Inflammatory macrophage treated with lipopolysaccharide for 1 hour (primary cell): Measurements from ENCODE around the gene IL31.
"Not testable (repeated sequence)": the region's sequence is repeated elsewhere in the genome, so short reads cannot be mapped to it uniquely, and the experiment has no call there.

ENCODE experiments used
- DNase-seq, 2 donors: peaks; one replicate each; pipeline ENCODE4 v3.0.0-alpha.2; 2020 to 2022

The IL31 gene

DNA sequence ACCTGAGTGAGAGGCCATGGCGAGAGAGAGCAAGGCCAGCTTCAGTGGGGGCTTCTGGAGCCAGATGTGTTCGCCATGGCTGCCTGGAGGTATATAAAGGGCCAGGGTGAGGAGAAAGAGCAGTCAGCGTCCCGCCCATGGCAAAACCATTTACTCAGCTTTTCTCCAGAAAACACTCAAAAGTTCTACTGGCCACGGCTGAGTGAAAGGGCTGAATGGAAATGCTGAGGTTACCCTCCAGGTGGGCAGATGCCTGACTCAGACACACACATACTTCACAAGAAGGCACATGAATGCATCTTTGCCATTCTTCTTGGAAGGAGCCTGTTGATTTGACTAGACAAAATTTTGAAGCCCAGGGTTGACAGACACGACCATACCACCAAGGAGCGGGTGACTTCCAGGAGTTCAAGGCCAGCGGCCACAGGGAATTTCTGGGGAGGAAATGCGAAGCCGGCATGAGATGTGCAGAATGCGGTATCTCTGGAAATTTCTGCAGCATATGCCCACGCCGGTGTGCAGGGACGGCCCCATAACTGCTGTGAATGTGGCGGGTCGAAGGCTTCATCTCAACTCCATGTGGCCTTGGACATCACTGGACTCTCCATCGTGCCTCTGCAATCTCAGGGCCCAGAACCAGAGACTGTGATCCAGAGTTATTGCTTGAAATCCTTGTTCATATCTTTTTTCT, at the start of gene IL31:
Gene IL31, minus strand, starts transcription at position 67 of the 691 bp plus-strand sequence. Its CDS starts 49 bp downstream, at position 18.
- no peak for DNase-seq

DNA sequence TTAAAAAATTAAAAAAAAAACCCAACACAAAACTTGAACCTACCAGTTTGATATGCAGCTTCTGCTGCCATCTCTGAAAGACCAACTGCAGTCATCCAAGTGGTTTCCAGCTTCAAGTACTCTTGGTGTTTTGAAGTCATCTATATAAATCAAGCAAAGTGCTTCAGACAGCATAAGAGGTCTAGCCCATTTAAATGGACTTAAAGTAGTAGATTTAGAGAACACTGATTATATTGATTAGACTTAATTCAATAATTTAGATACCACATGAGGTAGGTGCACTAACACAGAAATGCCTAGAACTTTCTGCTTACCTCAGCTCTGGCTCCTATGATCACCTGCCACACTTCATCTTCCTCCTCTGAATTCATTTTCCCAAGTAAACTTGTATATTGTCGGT, 42.4 kb upstream of the IL31 start:
- no peak for DNase-seq

DNA sequence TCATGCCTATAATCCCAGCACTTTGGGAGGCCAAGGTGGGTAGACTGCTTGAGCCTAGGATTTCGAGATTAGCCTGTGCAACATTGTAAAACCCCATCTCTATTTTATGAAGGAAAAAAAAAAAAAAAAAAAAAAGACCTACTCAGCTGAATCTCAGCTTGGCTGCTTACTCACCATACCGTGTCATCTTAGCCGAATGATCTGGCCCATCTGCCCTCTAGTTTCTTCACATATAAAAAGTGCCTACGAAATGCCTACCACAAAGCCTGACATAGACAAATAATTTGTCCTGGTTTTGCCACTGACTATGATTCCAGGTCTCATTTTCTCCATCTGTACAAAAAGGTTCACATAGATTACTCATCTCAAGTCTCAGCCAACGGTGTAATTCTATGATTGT, 41.8 kb upstream of the IL31 start:
- peak in 1 of 2 donors; percentile 12 for DNase-seq

DNA sequence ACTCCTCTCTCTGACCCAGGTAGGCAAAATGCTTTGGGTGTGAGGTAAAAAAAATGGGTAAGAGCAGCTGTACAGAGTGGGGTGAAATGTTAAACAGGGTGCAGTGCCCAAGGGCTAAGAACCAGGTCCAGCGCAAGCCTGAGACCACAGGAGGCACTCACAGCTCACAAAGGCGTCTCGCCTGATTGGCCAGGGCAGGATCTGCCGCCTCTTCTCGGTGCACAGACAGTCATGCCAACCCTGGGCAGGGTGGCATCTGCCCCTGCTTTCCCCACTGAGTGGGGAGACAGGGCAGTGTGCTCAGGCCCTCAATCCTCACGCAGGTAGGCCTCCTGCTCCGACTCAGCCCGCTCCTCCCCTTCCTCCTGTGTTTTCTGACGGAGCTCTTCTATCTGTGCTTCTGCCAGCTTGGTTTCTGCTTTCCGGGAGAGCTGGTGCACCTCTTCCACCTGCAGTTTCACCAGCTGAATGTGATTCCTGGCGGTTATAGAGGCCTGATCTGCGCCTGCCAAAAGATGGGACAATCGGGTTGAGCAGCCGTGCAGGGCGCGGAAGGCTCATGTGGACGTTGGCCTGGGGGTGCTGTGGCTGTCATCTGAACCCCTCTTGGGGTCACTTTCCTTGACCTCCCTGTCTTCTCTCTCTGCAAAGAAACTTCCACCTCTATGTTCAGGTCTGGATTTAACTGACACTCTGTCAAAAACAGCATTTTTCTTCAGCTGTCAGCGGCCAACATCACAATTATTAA, 34.2 kb upstream of the IL31 start:
- DNase-seq = no peak

DNA sequence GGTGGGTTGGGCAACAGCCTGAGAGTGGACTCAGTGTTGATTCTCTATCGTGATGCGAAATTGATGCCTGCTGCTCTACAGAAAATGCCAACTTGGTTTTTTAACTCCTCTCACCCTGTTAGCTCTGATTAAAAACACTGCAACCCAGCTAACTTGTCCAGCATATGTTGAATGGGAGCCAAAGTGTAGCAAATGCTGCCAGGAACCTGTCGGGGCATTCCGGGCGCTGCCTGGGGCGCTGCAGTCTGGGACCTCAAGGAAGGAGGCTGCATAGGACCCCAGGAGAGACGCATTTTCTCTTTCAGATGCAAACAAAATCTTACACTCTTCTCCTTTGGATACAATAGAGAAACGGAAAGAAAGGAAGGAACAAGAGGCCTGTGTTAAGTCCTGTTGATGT, 33.4 kb upstream of the IL31 start:
- DNase-seq = no peak

DNA sequence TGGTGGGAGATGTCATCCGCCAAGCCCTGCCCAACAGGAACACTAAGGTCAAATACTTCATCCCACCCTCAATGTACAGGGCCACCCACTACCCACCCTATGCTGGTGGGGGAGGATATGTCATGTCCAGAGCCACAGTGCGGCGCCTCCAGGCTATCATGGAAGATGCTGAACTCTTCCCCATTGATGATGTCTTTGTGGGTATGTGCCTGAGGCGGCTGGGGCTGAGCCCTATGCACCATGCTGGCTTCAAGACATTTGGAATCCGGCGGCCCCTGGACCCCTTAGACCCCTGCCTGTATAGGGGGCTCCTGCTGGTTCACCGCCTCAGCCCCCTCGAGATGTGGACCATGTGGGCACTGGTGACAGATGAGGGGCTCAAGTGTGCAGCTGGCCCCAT, 33.0 kb upstream of the IL31 start:
- DNase-seq = no peak

DNA sequence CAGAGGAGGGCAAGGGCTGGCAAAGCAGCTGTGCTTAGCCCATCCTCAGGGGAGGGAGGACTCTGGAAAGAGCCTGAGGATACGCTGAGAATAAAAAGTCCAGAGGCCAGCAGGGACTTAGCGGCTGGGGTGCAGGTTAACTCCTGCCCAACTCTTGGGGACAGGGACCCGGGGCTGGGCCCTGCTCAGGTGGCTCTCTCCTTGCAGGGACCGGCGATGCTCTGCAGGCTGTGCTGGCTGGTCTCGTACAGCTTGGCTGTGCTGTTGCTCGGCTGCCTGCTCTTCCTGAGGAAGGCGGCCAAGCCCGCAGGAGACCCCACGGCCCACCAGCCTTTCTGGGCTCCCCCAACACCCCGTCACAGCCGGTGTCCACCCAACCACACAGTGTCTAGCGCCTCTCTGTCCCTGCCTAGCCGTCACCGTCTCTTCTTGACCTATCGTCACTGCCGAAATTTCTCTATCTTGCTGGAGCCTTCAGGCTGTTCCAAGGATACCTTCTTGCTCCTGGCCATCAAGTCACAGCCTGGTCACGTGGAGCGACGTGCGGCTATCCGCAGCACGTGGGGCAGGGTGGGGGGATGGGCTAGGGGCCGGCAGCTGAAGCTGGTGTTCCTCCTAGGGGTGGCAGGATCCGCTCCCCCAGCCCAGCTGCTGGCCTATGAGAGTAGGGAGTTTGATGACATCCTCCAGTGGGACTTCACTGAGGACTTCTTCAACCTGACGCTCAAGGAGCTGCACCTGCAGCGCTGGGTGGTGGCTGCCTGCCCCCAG, 32.3 kb upstream of the IL31 start:
- no peak for DNase-seq

DNA sequence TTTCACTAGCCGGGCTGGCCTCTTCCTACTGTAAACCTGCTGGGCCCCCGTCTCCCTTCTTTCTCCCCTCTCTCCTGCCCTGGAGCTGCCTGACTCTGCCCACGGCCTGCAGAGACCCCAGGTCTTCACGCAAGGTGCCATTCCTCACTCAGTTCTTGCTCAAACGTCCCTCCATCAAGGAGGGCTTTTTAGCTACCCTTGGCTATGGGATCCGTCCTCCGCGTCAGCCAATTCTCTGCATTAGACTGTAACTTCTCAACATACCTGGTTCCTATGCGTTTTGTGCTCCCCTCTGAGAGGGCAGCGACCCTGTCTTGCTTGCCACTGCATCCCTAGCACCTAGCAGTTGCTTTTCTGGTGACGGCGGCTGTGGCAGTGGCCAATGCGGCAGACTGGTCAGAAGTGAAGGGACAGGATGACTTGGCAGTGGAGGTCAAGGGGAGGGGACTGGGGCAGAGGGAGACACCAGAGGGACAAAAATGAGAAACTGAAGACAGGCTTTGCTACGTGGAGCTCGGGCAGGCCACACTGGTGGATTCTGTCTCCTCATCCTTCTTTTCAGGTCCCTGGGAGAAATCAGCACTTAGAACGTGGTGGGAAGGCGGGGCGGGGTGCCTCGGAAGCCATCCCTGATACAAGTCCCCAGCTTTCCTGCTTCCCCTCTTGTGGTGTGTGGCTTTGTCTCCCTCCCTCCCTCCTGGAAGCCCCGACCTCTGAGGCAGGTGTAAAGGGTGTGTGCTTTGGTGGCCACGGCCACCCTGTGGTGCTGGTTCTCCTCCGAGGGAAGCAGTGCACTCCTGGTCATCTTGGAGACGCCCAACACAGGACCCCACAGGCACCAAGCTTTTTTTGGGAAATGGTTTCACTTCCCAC, 31.3 kb upstream of the IL31 start:
- no peak for DNase-seq

DNA sequence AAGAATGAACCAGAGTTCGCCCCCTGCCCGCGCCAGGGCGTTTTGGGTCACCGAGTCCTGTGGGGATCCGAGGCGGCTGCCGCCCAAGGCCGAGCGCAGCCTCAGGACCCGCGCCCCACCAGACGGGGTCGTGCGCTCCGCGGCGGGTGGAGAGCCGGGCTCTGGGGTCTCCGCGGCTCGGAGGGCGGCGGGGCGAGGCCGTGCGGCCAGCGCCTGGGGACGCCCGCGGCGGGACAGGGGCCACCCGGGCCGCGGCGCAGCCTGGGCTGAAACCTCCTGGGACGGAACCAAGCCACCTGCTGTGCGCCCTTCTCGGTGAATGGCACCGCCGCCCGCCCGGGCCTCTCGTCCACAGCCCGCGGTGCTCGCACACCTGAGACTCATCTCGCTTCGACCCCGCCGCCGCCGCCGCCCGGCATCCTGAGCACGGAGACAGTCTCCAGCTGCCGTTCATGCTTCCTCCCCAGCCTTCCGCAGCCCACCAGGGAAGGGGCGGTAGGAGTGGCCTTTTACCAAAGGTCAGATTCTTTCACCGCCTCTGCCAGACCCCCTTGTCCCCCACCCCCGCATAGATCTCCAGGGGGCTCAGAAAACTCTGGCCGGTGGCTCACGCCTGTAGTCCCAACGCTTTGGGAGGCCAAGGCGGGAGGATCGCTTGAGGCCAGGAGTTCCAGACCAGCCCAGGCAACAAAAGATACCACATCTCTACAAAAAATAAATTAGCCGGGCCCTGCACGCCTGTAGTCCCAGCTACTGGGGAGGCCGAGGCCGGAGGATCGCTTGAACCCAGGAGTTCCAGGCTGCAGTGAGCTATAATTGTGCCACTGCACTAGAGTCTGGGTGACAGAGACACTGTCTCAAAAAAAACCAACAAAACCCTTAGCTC, 30.4 kb upstream of the IL31 start:
- DNase-seq = no peak

DNA sequence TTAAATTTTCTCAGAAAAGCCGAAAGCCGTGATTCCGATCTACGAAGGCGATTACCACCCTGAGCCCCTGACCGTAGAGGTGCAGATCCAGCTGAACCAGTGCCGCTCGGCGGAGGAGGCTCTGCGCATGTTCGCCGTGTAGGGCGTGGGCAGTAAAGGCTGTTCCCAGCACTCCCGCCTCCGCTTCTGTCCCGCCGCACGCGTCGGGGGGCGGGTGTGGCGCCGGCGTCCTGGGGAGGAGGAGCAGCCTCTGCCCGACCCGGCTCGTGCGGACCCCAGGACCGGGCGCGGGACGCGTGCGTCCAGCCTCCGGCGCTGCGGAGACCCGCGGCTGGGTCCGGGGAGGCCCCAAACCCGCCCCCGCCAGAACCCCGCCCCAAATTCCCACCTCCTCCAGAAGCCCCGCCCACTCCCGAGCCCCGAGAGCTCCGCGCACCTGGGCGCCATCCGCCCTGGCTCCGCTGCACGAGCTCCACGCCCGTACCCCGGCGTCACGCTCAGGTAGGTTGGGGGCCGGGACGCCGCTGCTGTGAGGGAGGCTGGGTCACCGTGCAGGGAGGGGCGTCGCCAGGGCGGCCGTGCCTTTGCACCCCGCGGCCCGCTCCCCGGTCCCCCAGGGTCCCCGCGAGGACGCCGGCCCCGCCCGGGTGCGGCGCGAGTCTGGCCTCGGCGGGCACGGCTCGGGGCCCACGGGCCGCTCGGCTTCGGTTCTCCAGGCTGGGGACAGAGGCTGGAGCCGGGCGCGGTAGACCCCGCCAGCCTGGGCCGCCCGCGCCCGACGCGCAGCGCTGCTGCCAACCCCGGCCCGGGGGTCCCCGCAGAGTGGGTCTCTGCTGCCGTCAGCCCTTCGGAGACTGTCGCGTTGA, 29.5 kb upstream of the IL31 start, which contains the start of gene B3GNT4:
Gene B3GNT4, plus strand, starts transcription at position 409 of the 866 bp plus-strand sequence. CDS start 910 bp downstream, outside the sequence.
- DNase-seq = peak; percentile 33 to 43

DNA sequence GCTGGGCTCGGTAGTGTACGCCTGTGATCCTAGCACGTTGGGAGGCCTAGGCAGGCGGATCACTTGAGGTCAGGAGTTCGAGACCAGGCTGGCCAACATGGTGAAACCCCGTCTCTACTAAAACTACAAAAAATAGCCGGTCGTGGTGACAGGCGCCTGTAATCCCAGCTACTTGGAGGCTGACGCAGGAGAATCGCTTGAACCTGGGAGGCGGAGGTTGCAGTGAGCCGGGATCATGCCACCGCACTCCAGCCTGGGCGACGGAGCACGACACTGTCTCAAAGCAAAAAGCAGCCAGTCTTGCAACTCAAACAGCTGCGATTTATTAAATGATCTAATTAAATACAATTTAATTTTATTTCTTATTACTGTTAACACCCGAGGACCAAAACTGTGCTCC, 28.8 kb upstream of the IL31 start:
- DNase-seq = not testable (repeated sequence)

DNA sequence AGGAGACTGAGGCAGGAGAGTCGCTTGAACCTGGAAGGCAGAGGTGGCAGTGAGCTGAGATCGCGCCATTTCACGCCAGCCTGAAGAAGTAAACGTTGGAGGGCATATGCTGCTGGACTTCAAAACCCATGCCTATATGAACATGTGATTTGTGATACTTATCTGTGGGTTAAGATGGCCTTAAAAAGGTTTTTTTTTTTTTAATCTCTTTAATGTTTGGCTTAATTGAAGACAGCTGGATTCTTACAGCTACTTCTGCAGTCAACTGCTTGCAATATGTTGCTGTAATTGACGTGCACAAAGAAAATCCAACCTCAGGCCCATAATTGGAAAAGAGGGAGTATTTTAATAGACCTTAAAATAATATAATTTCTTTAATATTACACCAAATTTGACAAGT, 28.0 kb upstream of the IL31 start:
- no peak for DNase-seq

DNA sequence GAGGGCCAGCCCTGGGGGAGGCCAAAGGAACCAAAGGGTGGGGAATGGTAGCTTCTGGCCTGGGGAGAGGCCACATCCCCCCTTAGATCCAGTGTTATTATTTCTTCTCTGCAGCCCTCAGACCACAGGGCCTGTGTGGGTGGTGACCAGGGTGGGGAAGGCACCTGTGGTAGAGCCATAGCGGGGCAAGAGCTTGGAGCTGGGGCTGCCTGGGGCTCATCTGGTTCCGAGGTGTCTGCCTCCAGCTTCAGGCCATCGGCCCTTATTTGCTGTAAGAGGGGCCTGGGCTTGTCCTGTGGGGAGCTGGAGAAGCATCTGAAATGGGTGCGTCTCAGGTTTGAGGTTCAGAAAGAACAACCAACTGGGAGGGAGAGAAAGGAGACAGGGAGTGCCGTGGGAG, 27.4 kb upstream of the IL31 start:
- no peak for DNase-seq

DNA sequence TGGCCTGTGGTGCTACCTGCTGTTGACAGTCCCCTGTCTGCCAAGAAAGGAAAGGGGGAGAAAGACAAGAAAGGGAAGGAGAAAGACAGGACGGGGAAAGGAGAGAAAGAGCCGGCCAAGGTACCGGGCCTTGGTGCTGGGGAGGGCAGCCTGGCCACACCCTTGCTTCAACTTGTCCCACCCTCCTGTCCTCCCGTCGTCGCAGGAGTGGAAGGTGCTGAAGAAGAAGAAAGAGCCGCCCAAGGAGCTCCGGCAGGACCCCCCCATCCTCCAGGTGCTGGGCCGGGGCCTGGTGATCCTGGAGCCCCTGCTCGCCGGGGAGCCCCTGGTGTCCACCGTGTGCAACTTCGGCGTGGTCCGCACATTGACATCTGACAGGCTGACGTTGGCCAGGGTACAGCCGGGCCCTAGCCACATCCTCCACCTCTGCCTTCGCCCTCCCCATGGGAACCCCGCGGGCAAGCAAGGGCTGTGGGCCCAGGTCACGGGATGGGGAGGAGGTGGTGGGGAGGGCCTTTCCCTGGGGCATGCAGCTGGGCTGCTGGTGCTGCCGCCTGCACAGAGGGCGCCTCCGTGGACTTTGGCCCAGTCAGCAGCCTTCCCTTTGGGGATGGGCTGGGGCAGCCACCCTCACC, 26.6 kb upstream of the IL31 start:
- DNase-seq = no peak

DNA sequence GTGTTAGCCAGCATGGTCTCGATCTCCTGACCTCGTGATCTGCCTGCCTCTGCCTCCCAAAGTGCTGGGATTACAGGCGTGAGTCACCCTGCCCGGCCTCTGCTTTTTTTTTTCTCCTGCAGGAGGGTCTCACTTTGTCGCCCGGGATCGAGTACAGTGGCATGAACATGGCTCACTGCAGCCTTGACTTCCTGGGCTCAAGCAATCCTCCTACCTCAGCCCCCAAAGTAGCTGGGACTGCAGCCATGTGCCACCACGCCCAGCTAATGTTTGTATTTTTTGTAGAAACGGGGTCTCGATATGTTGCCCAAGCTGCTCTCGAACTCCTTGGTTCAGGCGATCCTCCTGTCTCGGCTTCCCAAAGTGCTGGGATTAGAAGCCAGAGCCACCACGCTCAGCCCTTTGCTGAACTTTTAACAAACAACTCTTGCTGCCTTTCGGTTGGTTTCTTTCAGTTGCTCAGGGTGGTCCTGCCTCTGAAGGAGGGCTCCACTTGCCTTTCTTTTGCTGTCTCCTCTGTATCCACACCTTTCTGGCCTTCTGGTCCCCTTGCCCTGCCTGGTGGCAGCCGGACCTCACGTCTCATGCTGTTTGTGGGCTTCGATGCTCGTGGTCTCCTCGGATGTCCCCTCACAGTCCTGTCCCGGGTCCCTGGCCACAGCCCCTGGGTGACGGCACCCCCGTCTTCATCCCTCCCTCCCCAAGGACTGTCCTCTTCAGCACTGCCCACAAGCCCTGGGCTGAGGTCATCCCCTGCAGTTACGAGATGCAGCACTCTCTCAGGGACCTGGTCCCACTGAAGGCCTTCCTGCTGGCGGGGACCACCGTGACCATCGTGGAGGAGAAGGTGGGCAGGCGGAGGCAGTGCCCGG, 25.7 kb upstream of the IL31 start:
- no peak for DNase-seq

DNA sequence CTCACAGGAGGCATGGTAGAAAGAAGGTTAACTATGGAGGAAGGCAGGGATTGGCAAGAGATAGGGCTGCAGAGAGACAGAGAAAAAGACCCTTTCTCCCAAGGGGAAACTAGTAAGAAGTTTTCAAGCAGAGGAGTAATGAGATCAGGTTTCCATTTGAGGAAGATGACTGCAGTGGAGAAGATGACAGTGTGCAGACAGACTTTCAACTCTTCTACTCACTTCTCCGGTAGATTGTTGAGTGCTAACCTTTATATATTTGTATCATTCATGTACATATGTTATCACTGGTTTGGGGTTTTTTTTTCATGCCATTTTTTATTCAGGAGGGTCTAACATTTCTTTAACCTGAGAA, 23.6 kb upstream of the IL31 start:
- peak; percentile 38 to 46 for DNase-seq

DNA sequence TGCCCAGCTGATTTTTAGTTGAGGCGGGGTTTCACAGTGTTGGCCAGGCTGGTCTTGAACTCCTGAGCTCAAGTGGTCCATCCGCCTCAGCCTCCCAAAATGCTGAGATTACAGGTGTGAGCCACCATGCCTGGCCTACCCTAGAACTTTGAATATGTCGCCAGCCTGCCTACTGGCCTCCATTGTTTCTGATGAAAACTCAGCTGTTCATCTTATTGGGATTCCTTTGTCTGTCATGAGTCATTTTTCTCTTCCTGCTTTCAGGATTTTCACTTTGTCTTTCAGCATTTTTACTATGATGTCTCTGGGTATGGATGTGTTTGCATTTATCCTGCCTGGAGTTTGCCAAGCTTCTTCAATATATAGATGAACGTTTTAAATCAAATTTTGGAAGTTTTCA, 21.4 kb upstream of the IL31 start:
- DNase-seq = no peak

DNA sequence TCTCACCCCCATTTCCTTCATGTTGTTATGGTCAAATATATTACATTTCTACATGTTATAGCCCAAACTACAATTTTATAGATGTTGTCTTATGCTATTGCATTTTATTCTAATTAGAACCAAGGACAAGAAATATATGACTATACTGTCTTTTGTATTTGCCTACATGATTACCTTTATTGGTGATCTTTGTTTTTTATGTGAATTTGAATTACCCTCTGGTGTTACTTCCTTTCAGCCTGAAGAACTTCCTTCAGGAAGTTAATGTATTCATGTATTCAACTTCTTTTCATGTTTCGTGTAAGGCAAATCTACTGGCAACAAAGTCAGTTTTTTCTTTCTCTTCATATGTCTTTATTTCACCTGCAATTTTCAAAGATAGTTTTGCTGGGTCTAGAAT, 20.8 kb upstream of the IL31 start:
- no peak for DNase-seq

DNA sequence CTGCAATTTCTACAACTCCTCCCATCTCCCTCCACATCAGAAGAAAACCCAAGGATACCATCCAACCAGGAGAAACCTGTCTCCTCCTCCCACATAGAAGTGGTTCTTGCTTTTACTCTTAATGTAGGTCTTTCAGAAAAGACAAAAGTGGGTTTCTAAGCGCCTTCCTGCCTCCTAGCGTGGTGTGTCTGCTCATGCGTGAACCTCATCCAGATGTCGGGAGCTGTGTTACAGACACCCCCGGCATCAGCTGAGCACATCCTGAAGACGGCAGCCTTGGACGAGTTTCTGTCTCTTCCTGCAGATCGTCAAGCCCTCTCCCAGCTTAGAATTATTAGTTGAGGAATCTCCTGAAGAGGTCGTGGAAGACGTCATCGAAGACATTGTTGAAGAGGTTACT, 18.4 kb upstream of the IL31 start:
- DNase-seq = no peak
